GM10266 (cell line): ENCODE measurements around the gene FN3KRP.

Experiments used
- DNase-seq: peaks from one replicate; pipeline ENCODE4 v3.0.0; 2012; ENCODE audit errors: extremely low spot score
- TF ChIP-seq, protein P1 (sequence below): IDR thresholded peaks from 2 replicates; pipeline ENCODE4 v1.5.1; 2012; ENCODE audit warnings: mild to moderate bottlenecking, low read depth; ENCODE audit not compliant: control insufficient read depth, insufficient read depth; ENCODE audit errors: missing control alignments

Gene FN3KRP

GRCh38 chr17:82696916-82697807 is 19.3 kb upstream of the FN3KRP start:
- peak; percentile 65 for DNase-seq

DNA sequence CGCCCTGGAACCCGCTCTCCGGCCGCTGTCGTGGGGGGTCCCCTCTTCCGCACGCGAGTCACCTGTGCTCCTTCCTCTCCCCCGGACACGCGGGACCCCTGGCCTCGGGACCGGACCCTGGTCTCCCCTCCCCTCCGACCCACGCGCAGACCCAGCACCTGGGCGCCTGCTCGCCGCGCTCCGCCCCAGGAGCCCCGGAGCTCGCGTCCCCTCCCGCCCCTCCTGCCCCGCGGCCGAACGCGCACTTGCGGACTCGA is 18.8 kb upstream of the FN3KRP start:
- no peak for DNase-seq
- TF ChIP-seq, protein P1, sequence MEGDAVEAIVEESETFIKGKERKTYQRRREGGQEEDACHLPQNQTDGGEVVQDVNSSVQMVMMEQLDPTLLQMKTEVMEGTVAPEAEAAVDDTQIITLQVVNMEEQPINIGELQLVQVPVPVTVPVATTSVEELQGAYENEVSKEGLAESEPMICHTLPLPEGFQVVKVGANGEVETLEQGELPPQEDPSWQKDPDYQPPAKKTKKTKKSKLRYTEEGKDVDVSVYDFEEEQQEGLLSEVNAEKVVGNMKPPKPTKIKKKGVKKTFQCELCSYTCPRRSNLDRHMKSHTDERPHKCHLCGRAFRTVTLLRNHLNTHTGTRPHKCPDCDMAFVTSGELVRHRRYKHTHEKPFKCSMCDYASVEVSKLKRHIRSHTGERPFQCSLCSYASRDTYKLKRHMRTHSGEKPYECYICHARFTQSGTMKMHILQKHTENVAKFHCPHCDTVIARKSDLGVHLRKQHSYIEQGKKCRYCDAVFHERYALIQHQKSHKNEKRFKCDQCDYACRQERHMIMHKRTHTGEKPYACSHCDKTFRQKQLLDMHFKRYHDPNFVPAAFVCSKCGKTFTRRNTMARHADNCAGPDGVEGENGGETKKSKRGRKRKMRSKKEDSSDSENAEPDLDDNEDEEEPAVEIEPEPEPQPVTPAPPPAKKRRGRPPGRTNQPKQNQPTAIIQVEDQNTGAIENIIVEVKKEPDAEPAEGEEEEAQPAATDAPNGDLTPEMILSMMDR, result no peak

More at GRCh38 chr17:82696916-82697807, 19.3 kb upstream of the FN3KRP start:
- TF ChIP-seq, protein P1, result no peak

DNA sequence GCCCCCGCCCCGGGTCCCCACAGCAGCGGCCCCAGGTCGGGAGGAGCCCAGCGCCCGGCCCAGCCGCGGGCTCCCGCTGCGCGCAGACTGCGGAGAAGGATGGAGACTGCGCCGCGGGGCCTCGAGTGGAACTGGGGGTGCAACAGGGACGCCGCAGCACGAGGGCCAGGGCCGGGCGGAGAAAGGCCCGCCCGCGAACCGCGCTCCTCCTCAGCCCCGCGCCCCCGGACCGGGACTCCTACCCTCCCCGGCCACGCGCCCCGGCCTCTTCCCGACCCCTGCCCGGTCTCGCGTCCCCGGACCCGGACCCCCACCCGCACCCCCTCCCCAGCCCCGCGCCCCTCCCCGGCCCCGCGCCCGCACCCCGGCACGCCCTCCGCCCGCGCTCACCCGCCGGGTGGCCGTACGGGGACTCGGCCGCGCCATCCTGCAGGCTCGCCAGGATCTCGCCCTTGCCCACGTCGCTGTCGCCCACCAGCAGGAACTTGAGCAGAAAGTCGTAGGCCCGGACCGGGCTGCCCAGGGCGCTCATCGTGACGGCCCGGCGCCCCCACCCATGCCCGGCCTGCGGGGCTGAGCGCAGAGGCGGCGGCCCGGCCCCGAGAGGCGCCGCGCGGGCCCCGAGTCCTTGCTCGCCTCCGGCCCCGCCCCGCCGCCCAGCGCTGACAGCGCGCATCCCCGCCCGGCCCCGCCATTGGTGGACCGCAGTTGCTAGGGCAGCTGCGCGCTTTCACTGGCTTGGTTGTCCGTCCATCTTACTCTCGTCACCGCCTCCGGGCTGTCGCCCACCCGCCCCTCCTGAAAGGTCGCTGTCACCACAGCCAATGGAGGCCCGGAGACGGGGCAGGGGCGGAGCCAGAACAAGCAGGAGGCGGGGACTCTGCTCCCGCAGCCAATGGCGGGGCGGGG is 18.2 kb upstream of the FN3KRP start, which contains the start of gene RAB40B:
RAB40B (minus strand) TSS at position 634 of the 909 bp plus-strand sequence; CDS start at position 532, 102 bp downstream.
- DNase-seq, result peak; percentile 100

DNA sequence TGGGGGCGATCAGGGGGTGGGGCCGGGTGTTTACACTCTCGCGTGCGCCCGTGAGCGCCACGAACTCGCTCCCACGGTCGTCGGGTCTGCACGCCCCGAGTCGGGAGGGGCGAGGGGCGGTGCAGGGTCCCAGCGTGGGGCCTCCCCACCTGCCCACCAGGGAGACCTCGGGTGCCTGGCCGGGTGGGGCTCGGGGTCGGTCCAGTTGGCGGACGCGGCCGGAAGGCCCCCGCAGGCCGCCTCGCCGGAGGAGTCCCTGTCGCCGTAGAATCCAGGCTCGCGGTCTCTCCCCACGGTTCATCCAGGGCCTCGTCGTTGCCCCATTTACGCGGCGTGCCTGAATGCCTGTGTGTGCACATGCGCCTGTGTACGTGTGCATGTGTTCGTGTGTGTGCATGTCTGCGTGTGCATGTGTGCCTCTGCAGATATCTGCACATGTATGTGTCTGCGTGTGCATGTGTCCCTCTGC is 17.5 kb upstream of the FN3KRP start:
- TF ChIP-seq, protein P1, result no peak
- no peak for DNase-seq

More for the DNA sequence above, 18.2 kb upstream of the FN3KRP start, which contains the start of gene RAB40B:
- TF ChIP-seq, protein P1, result no peak

- DNase-seq, result no peak
- TF ChIP-seq, protein P1, result no peak
These were observed 17.0 kb upstream of the FN3KRP start for GRCh38 chr17:82699551-82699950.

DNA sequence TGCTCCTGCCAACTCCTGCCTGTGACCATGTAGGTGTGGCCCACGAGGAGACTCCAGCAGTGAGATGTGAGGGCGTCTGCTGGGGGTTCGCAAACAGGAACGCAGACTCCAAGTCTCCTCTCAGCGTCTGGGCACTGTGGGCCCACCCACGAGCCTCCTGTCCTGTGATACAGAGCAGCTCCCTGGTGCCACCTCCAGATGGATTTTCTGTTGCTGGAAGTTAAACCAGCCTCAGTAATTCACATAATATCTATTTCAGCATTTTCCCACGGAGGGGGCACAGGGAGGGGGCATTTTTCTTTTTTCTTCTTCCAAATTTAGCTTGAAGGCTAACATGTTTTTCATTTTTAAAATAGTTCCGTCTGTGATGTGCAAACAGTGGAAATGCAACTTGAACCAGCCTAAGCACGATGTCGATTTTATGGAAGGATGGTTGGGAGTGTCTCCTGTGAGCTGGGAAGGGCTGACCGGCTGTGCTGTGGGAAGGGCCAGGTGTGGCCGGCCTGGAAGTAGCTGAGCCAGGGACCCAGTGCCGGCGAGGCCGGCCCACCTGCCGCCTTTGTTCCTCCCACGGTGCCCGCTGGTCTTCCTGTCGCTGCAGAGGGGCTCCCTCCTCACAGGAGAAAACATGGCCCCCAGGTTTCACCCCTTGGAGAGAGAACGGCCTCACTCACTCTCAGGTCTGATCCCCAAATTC is 14.1 kb upstream of the FN3KRP start:
- TF ChIP-seq, protein P1, result no peak

More for the DNA sequence above, 14.1 kb upstream of the FN3KRP start:
- no peak for DNase-seq
